Astrocyte of the spinal cord (primary cell): ENCODE results near the gene LENG1.

Source experiments
- DNase-seq: peaks from one replicate; pipeline ENCODE4 v3.0.0; 2011; ENCODE audit warnings: low read depth, low spot score
- H3K4me3 ChIP-seq: 2 replicates; pipeline ENCODE4 v1.5.1; 2011; ENCODE audit warnings: low read depth, mild to moderate bottlenecking, low read length, moderate library complexity
- in situ Hi-C: cut with HindIII; loops from 2 replicates; pipeline ENCODE4 v1.10.0; 2017; ENCODE audit warnings: low sequenced_read_pairs
- TF ChIP-seq, protein P1 (sequence below): IDR thresholded peaks from 2 replicates; pipeline ENCODE4 v1.5.1; 2012; ENCODE audit warnings: low read depth, mild to moderate bottlenecking, low read length, inconsistent platforms

The LENG1 gene

DNA sequence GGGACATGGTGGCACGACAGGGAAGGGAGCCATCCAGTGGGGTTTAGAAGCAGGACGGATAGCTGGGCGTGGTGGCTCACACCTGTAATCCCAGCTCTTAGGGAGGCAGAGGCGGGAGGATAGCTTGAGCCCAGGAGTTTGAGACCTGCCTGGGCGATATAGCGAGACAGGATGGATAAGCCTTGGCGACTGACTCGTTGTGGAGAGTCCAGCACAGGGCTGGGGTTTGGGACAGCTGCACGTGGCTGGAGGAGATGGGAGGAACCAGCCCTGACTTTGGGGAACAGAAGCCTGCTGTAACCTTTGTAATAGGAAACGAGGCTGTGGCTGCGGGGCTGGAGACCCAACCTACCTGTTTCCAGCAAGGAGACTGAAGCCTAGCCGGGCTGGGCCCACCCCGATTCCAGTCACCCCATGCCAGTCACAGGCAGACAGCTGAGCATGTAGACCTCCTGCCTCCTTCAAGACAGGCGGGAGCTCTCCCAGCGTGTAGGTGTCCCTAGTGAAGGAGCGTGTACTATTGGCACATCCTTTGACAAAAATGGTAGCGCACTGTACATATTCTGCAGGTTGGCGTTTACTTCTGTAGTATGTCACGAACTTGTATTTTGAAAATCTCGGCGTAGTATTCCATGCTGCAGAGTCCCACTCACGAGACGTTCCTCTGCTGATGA lies 8.0 kb downstream of the LENG1 start:
- TF ChIP-seq, protein P1, sequence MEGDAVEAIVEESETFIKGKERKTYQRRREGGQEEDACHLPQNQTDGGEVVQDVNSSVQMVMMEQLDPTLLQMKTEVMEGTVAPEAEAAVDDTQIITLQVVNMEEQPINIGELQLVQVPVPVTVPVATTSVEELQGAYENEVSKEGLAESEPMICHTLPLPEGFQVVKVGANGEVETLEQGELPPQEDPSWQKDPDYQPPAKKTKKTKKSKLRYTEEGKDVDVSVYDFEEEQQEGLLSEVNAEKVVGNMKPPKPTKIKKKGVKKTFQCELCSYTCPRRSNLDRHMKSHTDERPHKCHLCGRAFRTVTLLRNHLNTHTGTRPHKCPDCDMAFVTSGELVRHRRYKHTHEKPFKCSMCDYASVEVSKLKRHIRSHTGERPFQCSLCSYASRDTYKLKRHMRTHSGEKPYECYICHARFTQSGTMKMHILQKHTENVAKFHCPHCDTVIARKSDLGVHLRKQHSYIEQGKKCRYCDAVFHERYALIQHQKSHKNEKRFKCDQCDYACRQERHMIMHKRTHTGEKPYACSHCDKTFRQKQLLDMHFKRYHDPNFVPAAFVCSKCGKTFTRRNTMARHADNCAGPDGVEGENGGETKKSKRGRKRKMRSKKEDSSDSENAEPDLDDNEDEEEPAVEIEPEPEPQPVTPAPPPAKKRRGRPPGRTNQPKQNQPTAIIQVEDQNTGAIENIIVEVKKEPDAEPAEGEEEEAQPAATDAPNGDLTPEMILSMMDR = no peak
- DNase-seq = no peak
- no peak overlapping the region for H3K4me3 ChIP-seq
- in situ Hi-C loops = no loop called here

DNA sequence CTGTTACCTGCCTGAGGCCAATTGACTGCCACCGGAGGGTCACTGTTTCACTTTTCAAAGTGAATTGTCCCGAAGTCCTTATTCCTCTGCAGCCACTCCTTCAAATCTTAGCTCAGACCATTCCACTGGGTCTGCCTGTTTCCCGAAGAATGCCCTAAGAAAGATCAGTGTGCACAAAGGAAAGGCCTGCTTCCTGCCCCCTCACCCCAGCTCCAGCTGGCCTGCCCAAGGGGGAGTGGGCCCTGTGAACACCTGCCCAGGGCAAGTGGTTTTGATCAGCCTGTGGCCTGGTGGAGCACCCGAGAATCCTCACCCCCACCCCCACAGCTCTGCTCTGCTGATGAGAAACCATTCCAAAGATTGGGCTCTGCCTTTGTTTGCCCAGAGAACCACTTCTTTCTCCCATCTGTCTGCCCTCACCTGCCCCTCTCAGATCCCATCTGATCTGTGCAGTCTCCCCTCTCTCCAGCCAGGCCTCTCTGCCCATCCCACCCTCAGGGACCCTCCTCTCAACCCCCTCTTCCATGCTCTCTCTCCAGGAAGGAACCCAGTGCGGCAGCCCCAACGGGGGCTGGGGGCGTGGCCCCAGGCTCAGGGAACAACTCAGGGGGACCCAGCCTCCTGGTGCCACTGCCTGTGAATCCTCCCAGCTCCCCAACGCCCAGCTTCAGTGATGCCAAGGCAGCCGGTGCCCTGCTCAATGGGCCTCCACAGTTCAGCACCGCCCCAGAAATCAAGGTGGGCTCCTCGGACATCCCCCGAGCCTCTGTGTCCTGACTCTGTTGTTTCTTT lies 10.3 kb downstream of the LENG1 start:
- TF ChIP-seq, protein P1 = no peak
- DNase-seq = no peak
- in situ Hi-C loops = no loop called here
- no peak overlapping the region for H3K4me3 ChIP-seq

DNA sequence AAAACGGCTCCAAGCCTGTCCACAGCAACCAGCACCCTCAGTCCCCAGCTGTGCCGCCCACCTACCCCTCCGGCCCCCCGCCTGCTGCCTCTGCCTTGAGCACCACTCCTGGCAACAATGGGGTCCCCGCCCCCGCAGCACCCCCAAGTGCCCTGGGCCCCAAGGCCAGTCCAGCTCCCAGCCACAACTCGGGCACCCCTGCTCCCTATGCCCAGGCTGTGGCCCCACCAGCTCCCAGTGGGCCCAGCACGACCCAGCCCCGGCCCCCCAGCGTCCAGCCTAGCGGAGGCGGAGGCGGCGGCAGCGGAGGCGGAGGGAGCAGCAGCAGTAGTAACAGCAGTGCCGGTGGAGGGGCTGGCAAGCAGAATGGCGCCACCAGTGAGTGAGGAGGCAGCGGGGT lies 11.4 kb downstream of the LENG1 start:
- no peak for DNase-seq
- in situ Hi-C loops = no loop called here
- TF ChIP-seq, protein P1 = no peak
- no peak overlapping the region for H3K4me3 ChIP-seq

DNA sequence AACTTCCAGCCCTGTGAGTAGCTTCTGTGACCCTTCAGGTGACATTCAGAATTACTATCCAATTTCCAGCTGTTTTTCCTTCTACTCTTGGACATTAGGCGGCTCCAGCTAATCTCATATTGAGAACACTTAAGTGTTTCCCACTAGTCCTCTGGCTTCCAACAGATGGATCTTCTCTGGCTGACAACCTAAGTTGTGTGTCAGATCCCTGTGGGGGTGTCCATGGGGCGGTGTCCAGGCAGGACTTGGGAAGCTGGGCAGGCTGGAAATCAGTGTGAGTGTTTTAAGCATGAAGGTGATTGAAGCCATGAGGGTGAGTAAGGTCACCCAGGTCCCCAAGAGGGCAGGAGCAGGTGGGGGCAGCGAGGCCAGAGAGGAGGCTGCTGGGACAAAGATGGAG lies 11.8 kb downstream of the LENG1 start:
- no peak overlapping the region for H3K4me3 ChIP-seq
- in situ Hi-C loops = no loop called here
- TF ChIP-seq, protein P1 = no peak
- no peak for DNase-seq

DNA sequence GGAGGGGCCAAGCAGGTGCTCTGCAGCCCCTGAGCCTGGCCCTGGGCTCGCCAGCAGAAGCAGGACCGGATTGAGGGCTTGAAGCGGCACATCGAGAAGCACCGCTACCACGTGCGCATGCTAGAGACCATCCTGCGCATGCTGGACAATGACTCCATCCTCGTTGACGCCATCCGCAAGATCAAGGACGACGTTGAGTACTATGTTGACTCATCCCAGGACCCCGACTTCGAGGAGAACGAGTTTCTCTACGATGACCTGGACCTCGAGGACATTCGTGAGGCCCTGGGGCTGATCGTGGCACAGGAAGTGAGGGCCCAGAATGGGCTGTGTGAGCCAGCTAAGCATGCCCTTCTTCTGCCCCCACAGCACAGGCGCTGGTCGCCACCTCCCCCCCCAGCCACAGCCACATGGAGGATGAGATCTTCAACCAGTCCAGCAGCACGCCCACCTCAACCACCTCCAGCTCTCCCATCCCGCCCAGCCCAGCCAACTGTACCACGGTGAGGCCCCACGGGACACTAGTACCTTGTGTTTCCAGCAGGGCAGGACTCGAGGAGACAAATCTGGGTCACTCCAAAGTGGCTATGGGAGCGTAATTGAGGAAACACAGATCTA lies 13.9 kb downstream of the LENG1 start:
- H3K4me3 ChIP-seq = no peak overlapping the region
- TF ChIP-seq, protein P1 = no peak
- in situ Hi-C loops = no loop called here
- DNase-seq = no peak

DNA sequence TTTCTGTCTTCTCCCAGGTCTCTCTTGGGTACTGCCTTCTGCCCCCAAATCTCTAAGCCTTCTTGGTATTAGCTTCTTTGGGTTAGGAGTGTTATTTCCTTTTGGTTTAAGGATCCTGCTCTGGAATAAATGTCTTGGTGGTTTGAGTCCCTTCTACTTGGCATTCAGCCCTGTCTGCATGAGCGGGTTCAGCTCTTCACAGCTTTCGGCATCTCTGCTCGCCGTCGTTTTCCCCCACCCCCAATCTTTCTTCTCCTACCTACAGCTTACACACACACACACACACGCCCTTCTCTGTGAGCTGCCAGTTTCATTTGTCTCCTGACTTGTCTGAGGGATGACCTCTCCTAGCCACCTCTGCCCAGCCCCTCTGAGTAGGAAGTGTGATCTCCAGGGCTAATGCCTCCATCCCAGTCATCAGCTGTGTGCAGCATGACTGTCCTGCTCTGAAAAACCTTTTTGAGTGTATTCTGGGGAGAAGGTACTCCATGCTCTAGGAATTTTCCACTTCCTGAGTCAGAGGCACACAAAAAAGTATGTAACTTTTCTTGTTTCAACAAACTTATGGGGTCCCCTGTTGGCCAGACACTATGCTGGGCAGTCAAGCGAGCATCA lies 17.2 kb downstream of the LENG1 start:
- in situ Hi-C loops = no loop called here
- DNase-seq = no peak
- no peak overlapping the region for H3K4me3 ChIP-seq
- TF ChIP-seq, protein P1 = no peak
